ENCODE results near the gene AGFG1. TPM values are rescaled to one million over a fixed set of nuclear protein-coding genes. Genes with fewer than 3 reads are reported as not detected.
A peak's percentile ranks its signal among the peaks of the same experiment; 100 is the strongest.

Gene AGFG1
- total and polyA plus RNA-seq, 5 experiments from 2014 or later: 11.8 to 55.0 (median 41.5) TPM

DNA sequence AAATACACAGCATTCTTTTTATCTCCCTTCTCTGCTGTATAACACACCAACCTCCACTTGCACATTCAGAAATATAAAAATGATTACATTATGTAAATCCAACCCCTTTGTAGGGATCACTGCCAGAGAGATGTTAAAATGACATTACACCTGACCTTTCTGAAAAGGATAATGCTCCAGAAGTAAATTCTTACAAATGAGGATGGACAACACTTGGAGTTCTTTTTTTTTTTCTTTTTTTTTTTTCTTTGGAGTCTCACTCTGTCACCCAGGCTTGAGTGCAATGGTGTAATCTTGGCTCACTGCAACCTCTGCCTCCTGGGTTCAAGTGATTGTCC, 20.3 kb upstream of the AGFG1 start:
- Mint-ChIP-seq H3K27ac (no peak overlapping the region), H3K4me3 (no peak overlapping the region), H3K27me3 (no peaks in the 10 kb centered on the region), H3K36me3 (no peaks in the 10 kb centered on the region), H3K9me3 (no peaks in the 10 kb centered on the region), H3K4me1 (peaks cover 0 to 19% (median 5%) of the 10 kb centered on the region in 4 donors)
- ATAC-seq (no peak), DNase-seq (no peak)
- POLR2A ChIA-PET: interaction anchor here (0.7 kb wide), 1 partner anchor 13 kb away, joined by 4 read pairs; no protein-coding TSS in a partner anchor

DNA sequence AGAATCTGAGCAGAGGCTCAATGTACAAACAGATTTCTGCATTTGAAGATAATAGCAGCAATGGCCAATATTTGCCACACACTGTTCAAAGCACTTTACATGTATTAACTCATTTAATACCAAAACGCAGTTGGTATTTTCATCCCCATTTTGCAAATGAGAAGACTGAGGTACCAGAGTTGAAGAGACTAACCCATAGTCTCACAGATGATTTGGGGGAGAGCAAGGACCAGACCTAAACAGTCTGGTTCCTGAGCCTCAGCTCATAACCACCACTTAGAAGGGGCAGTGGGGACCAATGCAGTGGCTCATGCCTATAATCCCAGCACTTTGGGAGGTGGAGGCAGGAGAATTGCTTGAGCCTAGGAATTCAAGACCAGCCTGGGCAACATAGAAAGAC, 18.1 kb upstream of the AGFG1 start:
- H3K36me3 Mint-ChIP-seq: no peaks in the 10 kb centered on the region
- peaks cover 2 to 23% (median 10%) of the 10 kb centered on the region in 4 donors for H3K4me1 Mint-ChIP-seq
- ATAC-seq (no peak), DNase-seq (no peak)
- no peaks in the 10 kb centered on the region for H3K9me3 Mint-ChIP-seq
- POLR2A ChIA-PET: no interaction called here
- no peak overlapping the region for H3K4me3 Mint-ChIP-seq
- peak overlapping the region in 1 of 10 donors; percentile 43 for H3K27ac Mint-ChIP-seq
- no peaks in the 10 kb centered on the region for H3K27me3 Mint-ChIP-seq

DNA sequence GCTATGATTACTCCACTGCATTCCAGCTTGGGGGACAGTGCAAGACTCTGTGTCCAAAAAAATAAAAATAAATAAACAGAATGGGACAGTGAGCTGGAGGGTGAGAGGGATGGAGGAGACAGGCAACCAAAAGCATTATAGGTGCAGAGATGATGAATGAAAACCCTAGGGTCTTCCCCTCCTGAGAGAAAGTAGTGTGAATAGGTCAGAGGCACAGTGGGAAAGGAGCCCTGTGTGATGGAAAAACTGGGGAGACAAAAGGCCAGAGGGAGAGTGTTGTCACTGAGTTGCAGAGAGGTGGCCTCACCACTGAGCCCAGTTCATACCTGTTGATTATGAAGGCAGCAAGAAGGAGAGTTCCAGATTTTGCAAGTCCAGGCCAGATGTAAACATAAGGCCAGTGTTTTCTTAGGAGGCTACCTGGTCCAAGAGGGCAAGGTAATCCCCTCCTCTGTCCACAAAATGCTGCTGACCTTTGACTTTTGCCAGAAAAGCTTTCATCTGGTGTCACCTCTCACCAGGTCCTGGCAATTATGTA, 17.6 kb upstream of the AGFG1 start:
- no peaks in the 10 kb centered on the region for H3K9me3 Mint-ChIP-seq
- POLR2A ChIA-PET: no interaction called here
- ATAC-seq (no peak), DNase-seq (no peak)
- peak overlapping the region in 1 of 10 donors; percentile 43 for H3K27ac Mint-ChIP-seq
- no peaks in the 10 kb centered on the region for H3K27me3 Mint-ChIP-seq
- no peak overlapping the region for H3K4me3 Mint-ChIP-seq
- H3K36me3 Mint-ChIP-seq: no peaks in the 10 kb centered on the region
- H3K4me1 Mint-ChIP-seq: peaks cover 2 to 28% (median 15%) of the 10 kb centered on the region in 4 donors

DNA sequence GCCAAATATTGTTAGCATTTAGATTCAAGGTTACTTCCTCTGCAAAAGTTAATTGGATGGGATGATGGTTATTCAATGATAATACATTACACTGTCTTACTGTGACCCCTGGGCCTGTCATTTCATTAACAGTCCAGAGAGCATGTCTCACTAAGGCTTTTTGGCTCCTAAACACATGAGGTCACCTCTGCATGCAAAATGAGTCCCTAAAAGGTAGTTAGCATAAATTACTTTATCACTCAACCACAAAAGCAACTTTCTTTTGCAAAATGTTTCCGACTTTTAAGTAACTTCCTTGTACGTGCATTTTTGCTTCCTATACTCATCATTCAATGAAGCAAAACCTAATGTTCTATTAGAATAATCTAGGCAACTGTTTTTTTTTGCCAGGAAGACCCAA, 16.8 kb upstream of the AGFG1 start:
- no peak for DNase-seq
- peak overlapping the region in 1 of 10 donors; percentile 1 for H3K4me3 Mint-ChIP-seq
- H3K27ac Mint-ChIP-seq: no peak overlapping the region
- peaks cover 6 to 29% (median 22%) of the 10 kb centered on the region in 4 donors for H3K4me1 Mint-ChIP-seq
- H3K27me3 Mint-ChIP-seq: no peaks in the 10 kb centered on the region
- H3K9me3 Mint-ChIP-seq: no peaks in the 10 kb centered on the region
- no peak for ATAC-seq
- POLR2A ChIA-PET: no interaction called here
- H3K36me3 Mint-ChIP-seq: no peaks in the 10 kb centered on the region

GRCh38 chr2:227456102-227456501, 15.9 kb upstream of the AGFG1 start:
- H3K36me3 Mint-ChIP-seq: no peaks in the 10 kb centered on the region
- DNase-seq (no peak), ATAC-seq (no peak)
- POLR2A ChIA-PET: no interaction called here
- H3K27ac Mint-ChIP-seq: peak overlapping the region in 2 of 10 donors; percentile 43 to 74
- no peaks in the 10 kb centered on the region for H3K27me3 Mint-ChIP-seq
- peaks cover 12 to 31% (median 30%) of the 10 kb centered on the region in 4 donors for H3K4me1 Mint-ChIP-seq
- no peak overlapping the region for H3K4me3 Mint-ChIP-seq
- no peaks in the 10 kb centered on the region for H3K9me3 Mint-ChIP-seq

DNA sequence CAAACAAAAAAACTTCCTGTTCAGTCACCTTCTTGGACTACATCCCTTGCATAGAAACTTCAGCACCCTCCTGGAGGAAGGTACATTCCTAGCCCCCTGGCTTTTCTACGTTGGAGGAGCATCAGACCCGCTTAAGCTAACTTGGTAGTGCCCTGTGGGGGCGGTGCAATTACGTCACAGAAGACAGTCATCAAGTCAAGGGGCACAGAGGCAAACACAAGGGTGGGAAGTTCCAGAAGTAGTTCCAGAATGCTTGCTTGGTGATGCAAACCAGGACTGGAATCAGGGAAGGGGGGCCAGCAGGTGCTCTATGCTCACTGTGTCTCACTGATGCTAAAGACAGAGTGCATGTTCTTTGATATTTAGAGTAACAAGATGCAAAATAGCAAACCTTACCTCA, 15.2 kb upstream of the AGFG1 start:
- no peaks in the 10 kb centered on the region for H3K27me3 Mint-ChIP-seq
- POLR2A ChIA-PET: interaction anchor here (0.7 kb wide), 1 partner anchor 132 kb away, joined by 5 read pairs; no protein-coding TSS in a partner anchor
- ATAC-seq (no peak), DNase-seq (no peak)
- no peak overlapping the region for H3K4me3 Mint-ChIP-seq
- no peaks in the 10 kb centered on the region for H3K9me3 Mint-ChIP-seq
- peaks cover 15 to 36% (median 32%) of the 10 kb centered on the region in 4 donors for H3K4me1 Mint-ChIP-seq
- H3K36me3 Mint-ChIP-seq: no peaks in the 10 kb centered on the region
- H3K27ac Mint-ChIP-seq: no peak overlapping the region

DNA sequence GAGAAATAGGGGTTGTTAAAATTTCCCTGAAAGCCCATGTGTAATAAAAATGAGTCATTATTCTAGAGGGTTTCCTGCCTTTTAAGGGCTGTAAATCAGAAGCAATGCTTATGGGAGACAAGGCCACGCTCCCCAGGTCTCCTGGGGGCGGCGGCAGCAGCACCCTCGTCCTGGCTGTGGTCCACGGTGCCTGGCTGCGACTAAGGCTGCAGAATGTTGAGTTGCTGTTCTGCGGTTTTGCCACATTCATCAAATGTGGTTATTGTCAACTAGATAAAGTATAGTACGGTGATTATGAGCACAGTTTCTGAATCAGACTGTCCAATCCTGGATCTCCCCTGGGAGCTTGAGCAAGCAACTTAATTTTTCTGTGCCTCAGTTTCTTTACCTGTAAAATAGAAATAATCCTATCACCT, 11.9 kb upstream of the AGFG1 start:
- Mint-ChIP-seq H3K4me1 (peaks cover 38 to 65% (median 64%) of the 10 kb centered on the region in 4 donors), H3K27me3 (no peaks in the 10 kb centered on the region), H3K36me3 (no peaks in the 10 kb centered on the region), H3K9me3 (no peaks in the 10 kb centered on the region), H3K4me3 (peak overlapping the region; percentile 20 to 80 (median 68)), H3K27ac (peak overlapping the region in 8 of 10 donors; percentile 26 to 72 (median 63))
- DNase-seq (peak in 9 of 10 donors; percentile 17 to 60 (median 47)), ATAC-seq (peak; percentile 77 to 78)
- POLR2A ChIA-PET: interaction anchor here (0.6 kb wide), 1 partner anchor 13 kb away, joined by 3 read pairs; no protein-coding TSS in a partner anchor

- POLR2A ChIA-PET: no interaction called here
- Mint-ChIP-seq H3K4me1 (peaks cover 38 to 69% (median 69%) of the 10 kb centered on the region in 4 donors), H3K9me3 (no peaks in the 10 kb centered on the region), H3K27me3 (no peaks in the 10 kb centered on the region), H3K27ac (peak overlapping the region in 4 of 10 donors; percentile 25 to 65 (median 26)), H3K4me3 (peak overlapping the region in 7 of 10 donors; percentile 40 to 80 (median 68)), H3K36me3 (no peaks in the 10 kb centered on the region)
- DNase-seq (no peak), ATAC-seq (no peak)
These were observed 11.1 kb upstream of the AGFG1 start for GRCh38 chr2:227460833-227461232.

GRCh38 chr2:227461811-227462461, 10.0 kb upstream of the AGFG1 start:
- Mint-ChIP-seq H3K4me1 (peaks cover 43 to 80% (median 78%) of the 10 kb centered on the region in 4 donors), H3K4me3 (peak overlapping the region in 1 of 10 donors; percentile 44), H3K36me3 (no peaks in the 10 kb centered on the region), H3K9me3 (no peaks in the 10 kb centered on the region), H3K27me3 (no peaks in the 10 kb centered on the region), H3K27ac (peak overlapping the region in 3 of 10 donors; percentile 26 to 57 (median 29))
- ATAC-seq (no peak), DNase-seq (no peak)
- POLR2A ChIA-PET: no interaction called here

DNA sequence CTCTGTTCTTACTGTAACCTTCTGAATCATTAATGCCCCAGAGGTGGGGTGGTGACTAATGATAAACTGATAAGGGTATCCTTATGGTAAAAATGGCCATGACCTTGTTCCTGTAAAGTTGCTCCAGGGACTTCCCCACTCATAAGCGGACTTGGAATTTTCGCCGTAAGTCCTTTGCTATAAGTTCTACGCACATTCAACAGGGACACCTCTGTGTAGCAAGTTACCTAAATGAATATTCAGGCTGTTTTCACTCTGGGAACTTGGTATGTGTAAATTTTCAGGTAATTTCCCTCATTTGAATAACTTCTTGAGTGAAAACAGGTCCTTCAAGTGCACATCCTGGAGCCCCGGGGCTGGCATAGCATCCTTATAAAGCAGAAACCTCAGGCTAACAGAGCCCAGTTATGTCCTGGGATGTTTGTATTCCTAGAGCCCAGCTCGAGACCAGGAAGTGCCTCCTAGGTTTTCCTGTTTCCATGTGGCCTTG, 9.4 kb upstream of the AGFG1 start:
- ATAC-seq (no peak), DNase-seq (no peak)
- POLR2A ChIA-PET: no interaction called here
- no peaks in the 10 kb centered on the region for H3K36me3 Mint-ChIP-seq
- H3K9me3 Mint-ChIP-seq: no peaks in the 10 kb centered on the region
- H3K4me1 Mint-ChIP-seq: peaks cover 46 to 86% (median 83%) of the 10 kb centered on the region in 4 donors
- H3K27ac Mint-ChIP-seq: peak overlapping the region in 3 of 10 donors; percentile 16 to 89 (median 57)
- no peaks in the 10 kb centered on the region for H3K27me3 Mint-ChIP-seq
- peak overlapping the region in 2 of 10 donors; percentile 10 to 12 for H3K4me3 Mint-ChIP-seq

GRCh38 chr2:227462972-227463931, 8.7 kb upstream of the AGFG1 start:
- no peaks in the 10 kb centered on the region for H3K36me3 Mint-ChIP-seq
- peak overlapping the region in 9 of 10 donors; percentile 0 to 94 (median 79) for H3K27ac Mint-ChIP-seq
- DNase-seq: no peak
- H3K4me1 Mint-ChIP-seq: peaks cover 51 to 89% (median 89%) of the 10 kb centered on the region in 4 donors
- peak overlapping the region in 8 of 10 donors; percentile 21 to 83 (median 52) for H3K4me3 Mint-ChIP-seq
- H3K27me3 Mint-ChIP-seq: no peaks in the 10 kb centered on the region
- H3K9me3 Mint-ChIP-seq: no peaks in the 10 kb centered on the region
- POLR2A ChIA-PET: interaction anchor here (1.5 kb wide), 1 partner anchor 10 kb away, joined by 4 read pairs; no protein-coding TSS in a partner anchor
- no peak for ATAC-seq

GRCh38 chr2:227464361-227464760, 7.6 kb upstream of the AGFG1 start:
- H3K4me3 Mint-ChIP-seq: peak overlapping the region; percentile 47 to 83 (median 70)
- no peaks in the 10 kb centered on the region for H3K36me3 Mint-ChIP-seq
- POLR2A ChIA-PET: interaction anchor here (0.6 to 1.5 kb wide), 4 partner anchors 9 to 39 kb away, joined by 3 to 4 read pairs (median 4); no protein-coding TSS in a partner anchor
- peak overlapping the region; percentile 6 to 94 (median 74) for H3K27ac Mint-ChIP-seq
- ATAC-seq: peak; percentile 73 to 74
- no peaks in the 10 kb centered on the region for H3K27me3 Mint-ChIP-seq
- peak in 2 of 10 donors; percentile 43 to 59 for DNase-seq
- no peaks in the 10 kb centered on the region for H3K9me3 Mint-ChIP-seq
- H3K4me1 Mint-ChIP-seq: peaks cover 49 to 83% (median 80%) of the 10 kb centered on the region in 4 donors

Data from naive thymus-derived CD8-positive, alpha-beta T cell (primary cell).